GM18861 (cell line): ENCODE measurements around the gene AFG3L2.

Experiments
- ATAC-seq: cut with Tn5 transposase; IDR thresholded peaks from one replicate; pipeline ENCODE4 v1.9.1; 2021; ENCODE audit not compliant: unreplicated experiment

Gene AFG3L2

GRCh38 chr18:12362473-12363174 is 14.4 kb downstream of the AFG3L2 start:
- no peak for ATAC-seq

GRCh38 chr18:12361770-12362378 is 15.2 kb downstream of the AFG3L2 start:
- peak; percentile 36 for ATAC-seq

DNA sequence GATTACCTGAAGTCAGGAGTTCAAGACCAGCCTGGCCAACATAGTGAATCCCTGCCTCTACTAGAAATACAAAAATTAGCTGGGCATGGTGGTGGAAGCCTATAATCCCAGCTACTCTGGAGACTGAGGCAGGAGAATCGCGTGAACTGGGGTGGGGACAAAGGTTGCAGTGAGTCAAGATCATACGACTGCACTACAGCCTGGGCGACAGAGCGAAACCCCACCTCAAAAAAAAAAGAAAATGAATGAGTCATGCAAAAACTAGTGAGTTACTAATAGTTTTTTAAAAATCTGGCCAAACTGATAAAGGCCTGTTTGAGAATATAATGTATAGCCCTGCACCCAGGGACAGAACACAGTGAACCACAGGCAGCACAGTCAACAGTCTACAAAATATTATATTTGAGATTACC is 17.5 kb downstream of the AFG3L2 start:
- no peak for ATAC-seq

GRCh38 chr18:12352188-12352587 is 24.8 kb downstream of the AFG3L2 start:
- no peak for ATAC-seq

- no peak for ATAC-seq
These were observed 29.1 kb downstream of the AFG3L2 start for GRCh38 chr18:12347895-12348294.

DNA sequence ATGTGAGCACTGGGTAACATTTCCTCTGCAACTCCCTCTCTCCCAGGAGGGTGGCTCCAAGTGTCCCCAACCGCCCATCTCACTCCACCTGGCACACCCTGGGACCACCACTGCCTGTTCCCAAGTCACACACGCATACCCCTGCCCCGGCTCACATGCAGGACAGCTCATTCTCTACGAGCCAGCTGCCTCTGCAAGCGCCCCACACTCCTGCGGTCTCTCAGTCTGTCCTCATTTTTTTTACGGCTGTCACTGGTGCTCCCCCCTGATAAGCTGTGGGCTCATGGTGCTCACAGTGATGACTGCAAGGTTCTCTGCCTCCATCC is 30.8 kb downstream of the AFG3L2 start:
- ATAC-seq = no peak

GRCh38 chr18:12345491-12346239 is 31.4 kb downstream of the AFG3L2 start:
- ATAC-seq = no peak

GRCh38 chr18:12342661-12343060 is 34.4 kb downstream of the AFG3L2 start:
- ATAC-seq = no peak

DNA sequence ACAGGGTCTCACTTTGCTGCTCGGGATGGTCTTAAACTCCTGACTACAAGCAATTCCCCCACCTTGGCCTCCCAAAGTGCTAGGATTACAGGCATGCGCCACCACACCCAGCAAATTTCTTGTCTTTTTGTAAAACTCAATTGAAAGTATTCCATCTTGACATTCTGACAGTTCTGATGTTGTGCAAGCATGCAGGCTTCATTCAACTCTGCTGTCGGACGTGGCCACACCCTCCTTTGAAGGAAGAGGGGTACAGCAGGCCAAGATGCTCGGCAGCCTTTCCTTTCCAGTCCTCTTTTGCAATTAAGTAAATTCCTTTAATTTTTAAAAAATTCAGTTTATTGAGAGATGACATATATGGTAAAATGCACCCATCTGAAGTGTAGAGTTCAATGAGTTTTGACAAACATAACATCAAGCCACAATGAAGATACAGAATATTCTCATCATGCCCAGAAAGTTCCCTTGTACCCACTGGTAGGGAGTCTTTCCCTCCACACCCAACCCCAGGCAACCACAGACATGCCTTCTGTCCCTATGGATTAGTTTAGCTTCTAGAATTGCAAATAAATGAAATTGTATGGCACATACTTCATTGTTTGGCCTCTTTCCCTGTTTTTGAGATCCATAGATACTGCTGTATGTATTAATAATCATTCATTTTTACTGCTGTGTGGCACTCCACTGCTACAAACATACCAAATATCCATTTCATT is 35.9 kb downstream of the AFG3L2 start:
- no peak for ATAC-seq

GRCh38 chr18:12338382-12338781 is 38.6 kb downstream of the AFG3L2 start:
- ATAC-seq = no peak

DNA sequence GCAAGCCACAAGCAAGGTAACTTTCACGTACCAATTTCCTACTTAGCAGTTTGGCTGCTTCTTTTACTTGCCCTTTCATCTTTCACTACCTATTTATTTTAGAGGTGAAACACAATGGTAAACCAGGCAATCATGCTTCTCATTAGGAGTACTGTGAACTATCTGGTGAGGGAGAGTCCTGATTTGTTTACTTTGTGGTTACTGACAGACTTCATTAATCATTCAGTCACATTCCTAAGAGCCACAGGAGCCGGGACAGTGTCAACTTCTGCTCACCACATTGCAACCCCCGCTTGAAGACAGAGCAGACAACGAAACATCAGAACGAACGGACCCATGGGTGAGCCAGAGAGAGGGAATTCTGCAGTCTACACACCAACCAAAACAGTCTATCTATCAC is 40.1 kb downstream of the AFG3L2 start:
- no peak for ATAC-seq

GRCh38 chr18:12336171-12336613 is 40.8 kb downstream of the AFG3L2 start:
- no peak for ATAC-seq

DNA sequence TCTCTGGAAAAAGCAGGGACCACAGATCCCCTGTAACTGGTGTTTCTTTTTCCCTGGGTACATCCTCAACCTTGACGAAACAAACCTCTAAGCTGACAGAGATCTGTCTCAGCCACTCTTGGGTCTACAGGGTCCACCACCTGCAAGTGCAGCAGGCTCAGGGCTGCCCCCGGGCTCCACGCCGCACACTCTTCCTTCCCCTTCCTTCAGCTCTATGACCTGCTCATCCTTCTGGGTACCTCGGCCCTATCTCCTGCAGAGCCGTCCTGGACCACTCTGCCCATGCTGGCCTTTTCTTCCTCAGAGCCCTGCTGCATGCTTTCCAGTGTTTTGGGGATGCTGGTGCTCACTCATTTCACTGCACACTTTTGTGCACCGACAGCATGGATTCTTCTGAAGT is 41.5 kb downstream of the AFG3L2 start:
- ATAC-seq = no peak

- ATAC-seq = no peak
These were observed 42.2 kb downstream of the AFG3L2 start for GRCh38 chr18:12334863-12335262.

- no peak for ATAC-seq
These were observed 42.6 kb downstream of the AFG3L2 start for GRCh38 chr18:12334366-12334808.

DNA sequence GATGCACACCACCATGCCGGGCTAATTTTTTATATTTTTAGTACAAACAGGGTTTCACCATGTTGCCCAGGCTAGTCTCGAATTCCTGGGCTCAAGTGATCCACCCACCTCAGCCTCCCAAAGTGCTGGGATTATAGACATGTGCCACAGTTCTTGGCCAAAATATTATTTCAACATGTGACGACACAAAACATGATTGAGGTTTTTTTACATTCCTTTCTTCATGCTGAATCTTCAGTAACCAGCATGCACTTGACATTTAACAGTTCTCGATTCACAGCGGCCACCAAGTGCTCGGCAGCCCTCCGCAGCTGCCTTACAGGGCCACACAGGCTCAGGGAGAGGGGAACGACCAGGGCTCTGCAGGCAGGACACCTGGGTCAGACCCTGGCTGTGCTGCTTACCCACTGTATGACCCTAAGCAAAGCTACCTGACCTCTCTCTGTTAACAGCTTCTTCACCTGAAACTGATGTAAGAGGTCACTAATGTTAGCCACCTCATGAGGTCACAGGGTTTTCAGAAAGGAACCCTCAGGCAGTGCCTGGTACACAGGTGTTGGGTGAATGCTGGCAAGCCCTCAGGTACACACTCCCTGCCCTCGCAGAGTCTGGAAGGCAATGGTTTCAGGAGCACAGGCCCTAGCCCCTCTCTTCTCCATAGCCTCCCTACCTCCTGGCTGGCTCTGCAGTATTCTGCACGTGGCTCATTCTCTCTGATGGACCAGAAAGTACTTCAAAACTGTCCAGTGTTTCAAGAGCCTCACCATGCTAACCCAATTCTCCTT is 43.3 kb downstream of the AFG3L2 start:
- no peak for ATAC-seq

DNA sequence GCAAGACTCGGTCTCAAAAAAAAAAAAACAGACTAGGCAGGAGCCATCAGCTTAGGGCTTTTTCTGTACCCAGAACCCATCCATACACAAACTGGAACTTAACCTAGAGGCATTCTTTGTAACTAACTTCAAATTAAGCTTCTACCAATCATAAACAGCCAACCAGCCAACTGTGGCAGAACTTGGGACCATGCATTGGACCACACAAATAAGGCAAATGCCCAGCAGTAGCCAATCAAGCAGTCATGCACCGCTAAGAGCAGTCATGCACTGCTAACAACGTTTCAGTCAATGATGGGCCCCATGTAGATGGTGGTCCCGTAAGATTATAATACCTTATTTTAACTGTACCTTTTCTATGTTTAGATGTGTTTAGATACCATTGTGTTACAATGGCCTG is 46.3 kb downstream of the AFG3L2 start:
- no peak for ATAC-seq

DNA sequence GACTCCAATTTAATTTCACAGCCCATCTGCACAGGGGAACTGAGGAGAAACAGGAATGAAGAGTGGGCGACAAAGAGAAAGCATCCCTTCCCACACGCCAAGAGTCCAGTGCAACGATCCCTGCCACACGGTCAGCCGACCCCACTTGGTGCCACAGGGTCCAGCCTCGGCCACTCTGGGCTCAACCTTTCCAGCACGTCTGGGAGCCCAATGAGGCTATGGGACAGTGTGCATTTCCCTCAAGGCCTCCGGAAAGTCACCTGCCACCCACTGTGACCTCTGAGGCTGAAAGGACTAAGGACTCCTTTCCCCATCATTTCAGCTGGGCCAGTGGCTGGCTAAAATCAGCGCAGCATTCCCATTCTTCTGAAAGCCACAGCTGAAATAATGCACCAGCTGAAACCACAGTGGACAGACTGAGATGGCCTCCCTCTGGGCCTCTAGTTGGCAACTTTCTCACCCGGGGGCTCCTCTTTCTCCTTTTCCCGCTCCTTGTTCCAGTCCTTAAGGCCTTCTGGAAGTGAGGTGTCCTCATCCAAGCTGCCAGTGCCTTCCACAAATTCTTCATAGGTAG is 47.8 kb downstream of the AFG3L2 start:
- ATAC-seq = no peak

GRCh38 chr18:12328179-12328823 is 48.7 kb downstream of the AFG3L2 start:
- no peak for ATAC-seq
